ENCODE results near the gene C20orf141. TPM values are rescaled to one million over a fixed set of nuclear protein-coding genes. Genes with fewer than 3 reads are reported as not detected.
A peak's percentile ranks its signal among the peaks of the same experiment; 100 is the strongest.

C20orf141 gene
- total and polyA plus RNA-seq, 3 experiments from 2014 or later, result not detected

GRCh38 chr20:2838847-2839671 lies 24.3 kb downstream of the C20orf141 start:
- H3K4me1 ChIP-seq (ENCODE audit: insufficient read depth, low read length), result peaks cover 23% of the 10 kb centered on the region
- ChIA-PET POLR2A (interaction anchor here (0.7 to 1.7 kb wide), 2 partner anchors 75 to 98 kb away, joined by 3 read pairs; no protein-coding TSS in a partner anchor), CTCF (interaction anchor here (1.1 to 1.7 kb wide), 3 partner anchors 10 to 86 kb away, joined by 3 to 5 read pairs (median 4); no protein-coding TSS in a partner anchor)
- no peaks in the 10 kb centered on the region for H3K9me3 ChIP-seq (ENCODE audit: low read length)
- peak overlapping the region; percentile 87 for H3K4me3 ChIP-seq (ENCODE audit: low read length)
- DNase-seq, result no peak
- Mint-ChIP-seq H3K27me3 (no peaks in the 10 kb centered on the region), H3K4me1 (peaks cover 23 to 46% (median 28%) of the 10 kb centered on the region in 3 donors), H3K27ac (peak overlapping the region; percentile 65 to 95 (median 82)), H3K4me3 (peak overlapping the region; percentile 84 to 92 (median 87)), H3K36me3 (peaks cover 0 to 31% (median 12%) of the 10 kb centered on the region in 3 donors), H3K9me3 (no peaks in the 10 kb centered on the region)
- H3K27me3 ChIP-seq (ENCODE audit: insufficient read depth, low read length, poor library complexity, severe bottlenecking), result no peaks in the 10 kb centered on the region
- H3K36me3 ChIP-seq (ENCODE audit: insufficient read depth, low read length), result no peaks in the 10 kb centered on the region
- no peak overlapping the region for H3K27ac ChIP-seq (ENCODE audit: low read depth, low read length)

GRCh38 chr20:2839732-2840137 lies 24.9 kb downstream of the C20orf141 start:
- H3K27me3 ChIP-seq (ENCODE audit: insufficient read depth, low read length, poor library complexity, severe bottlenecking), result no peaks in the 10 kb centered on the region
- no peaks in the 10 kb centered on the region for H3K9me3 ChIP-seq (ENCODE audit: low read length)
- peaks cover 23% of the 10 kb centered on the region for H3K4me1 ChIP-seq (ENCODE audit: insufficient read depth, low read length)
- ChIA-PET CTCF (interaction anchor here (0.8 to 1.8 kb wide), 5 partner anchors 12 to 187 kb away, joined by 3 to 5 read pairs (median 3); partner anchors contain the start of gene NOP56), POLR2A (interaction anchor here (0.5 to 1.9 kb wide), 5 partner anchors 15 to 175 kb away, joined by 3 to 6 read pairs (median 3); partner anchors contain the start of gene IDH3B)
- Mint-ChIP-seq H3K27ac (peak overlapping the region; percentile 65 to 95 (median 82)), H3K4me3 (peak overlapping the region; percentile 84 to 92 (median 87)), H3K9me3 (no peaks in the 10 kb centered on the region), H3K4me1 (peaks cover 29 to 53% (median 35%) of the 10 kb centered on the region in 3 donors), H3K36me3 (peaks cover 0 to 31% (median 14%) of the 10 kb centered on the region in 3 donors), H3K27me3 (no peaks in the 10 kb centered on the region)
- H3K36me3 ChIP-seq (ENCODE audit: insufficient read depth, low read length), result no peaks in the 10 kb centered on the region
- DNase-seq, result no peak
- no peak overlapping the region for H3K27ac ChIP-seq (ENCODE audit: low read depth, low read length)
- peak overlapping the region; percentile 87 for H3K4me3 ChIP-seq (ENCODE audit: low read length)

- DNase-seq, result peak; percentile 82 to 92 (median 85)
- Mint-ChIP-seq H3K27me3 (no peaks in the 10 kb centered on the region), H3K36me3 (peaks cover 0 to 25% (median 9%) of the 10 kb centered on the region in 3 donors), H3K9me3 (no peaks in the 10 kb centered on the region), H3K4me1 (peaks cover 33 to 59% (median 40%) of the 10 kb centered on the region in 3 donors), H3K27ac (peak within 1 kb of the TSS; percentile 84 to 95 (median 89)), H3K4me3 (peak within 1 kb of the TSS; percentile 86 to 95 (median 89))
- POLR2A ChIA-PET, result interaction anchor here (0.5 to 1.9 kb wide), 9 partner anchors 14 to 256 kb away, joined by 3 to 8 read pairs (median 3); partner anchors contain the start of genes IDH3B and PTPRA
- H3K4me1 ChIP-seq (ENCODE audit: insufficient read depth, low read length), result peaks cover 23% of the 10 kb centered on the region
- peak within 1 kb of the TSS; percentile 85 for H3K27ac ChIP-seq (ENCODE audit: low read depth, low read length)
- H3K27me3 ChIP-seq (ENCODE audit: insufficient read depth, low read length, poor library complexity, severe bottlenecking), result no peaks in the 10 kb centered on the region
- CTCF ChIA-PET, result interaction anchor here (0.8 to 1.8 kb wide), 6 partner anchors 9 to 187 kb away, joined by 3 to 5 read pairs (median 3); partner anchors contain the start of gene NOP56
- H3K4me3 ChIP-seq (ENCODE audit: low read length), result peak within 1 kb of the TSS; percentile 87
- no peaks in the 10 kb centered on the region for H3K36me3 ChIP-seq (ENCODE audit: insufficient read depth, low read length)
- no peaks in the 10 kb centered on the region for H3K9me3 ChIP-seq (ENCODE audit: low read length)
Measured at GRCh38 chr20:2840138-2840966, 25.6 kb downstream of the C20orf141 start, which contains the start of the genes PCED1A and VPS16. Gene PCED1A, minus strand, starts transcription at chr20:2840655. Its CDS starts 743 bp downstream, at chr20:2839912. Gene VPS16, plus strand, starts transcription at chr20:2840745. Its CDS starts 30 bp downstream, at chr20:2840775.

- Histone ChIP-seq H3K36me3 (ENCODE audit: insufficient read depth, low read length) (no peaks in the 10 kb centered on the region), H3K4me1 (ENCODE audit: insufficient read depth, low read length) (peaks cover 23% of the 10 kb centered on the region), H3K4me3 (ENCODE audit: low read length) (peak overlapping the region; percentile 79), H3K27me3 (ENCODE audit: insufficient read depth, low read length, poor library complexity, severe bottlenecking) (no peaks in the 10 kb centered on the region), H3K27ac (ENCODE audit: low read depth, low read length) (peak overlapping the region; percentile 52), H3K9me3 (ENCODE audit: low read length) (no peaks in the 10 kb centered on the region)
- Mint-ChIP-seq H3K4me1 (peaks cover 35 to 62% (median 40%) of the 10 kb centered on the region in 3 donors), H3K9me3 (no peaks in the 10 kb centered on the region), H3K27ac (peak overlapping the region; percentile 64 to 93 (median 82)), H3K27me3 (no peaks in the 10 kb centered on the region), H3K4me3 (peak overlapping the region; percentile 86 to 95 (median 89)), H3K36me3 (peaks cover 0 to 23% (median 9%) of the 10 kb centered on the region in 3 donors)
- CTCF ChIA-PET, result interaction anchor here (1.2 to 1.8 kb wide), 3 partner anchors 8 to 88 kb away, joined by 3 to 5 read pairs (median 4); no protein-coding TSS in a partner anchor
- POLR2A ChIA-PET, result interaction anchor here (0.5 to 1.9 kb wide), 6 partner anchors 30 to 256 kb away, joined by 3 to 8 read pairs (median 5); partner anchors contain the start of gene PTPRA
- peak in 4 of 5 donors; percentile 27 to 61 (median 39) for DNase-seq
Measured at GRCh38 chr20:2840967-2841531, 26.3 kb downstream of the C20orf141 start.

GRCh38 chr20:2845607-2846006 lies 30.8 kb downstream of the C20orf141 start:
- H3K27ac ChIP-seq (ENCODE audit: low read depth, low read length), result no peak overlapping the region
- no peaks in the 10 kb centered on the region for H3K27me3 ChIP-seq (ENCODE audit: insufficient read depth, low read length, poor library complexity, severe bottlenecking)
- H3K4me1 Mint-ChIP-seq, result peaks cover 26 to 53% (median 27%) of the 10 kb centered on the region in 3 donors
- no peaks in the 10 kb centered on the region for H3K36me3 ChIP-seq (ENCODE audit: insufficient read depth, low read length)
- H3K9me3 Mint-ChIP-seq, result no peaks in the 10 kb centered on the region
- peaks cover 0 to 2% of the 10 kb centered on the region in 2 donors for H3K27me3 Mint-ChIP-seq
- DNase-seq, result no peak
- peak overlapping the region in 1 of 8 donors; percentile 24 for H3K27ac Mint-ChIP-seq
- no peaks in the 10 kb centered on the region for H3K9me3 ChIP-seq (ENCODE audit: low read length)
- no peak overlapping the region for H3K4me3 ChIP-seq (ENCODE audit: low read length)
- peak overlapping the region in 1 of 7 donors; percentile 51 for H3K4me3 Mint-ChIP-seq
- H3K4me1 ChIP-seq (ENCODE audit: insufficient read depth, low read length), result peaks cover 11% of the 10 kb centered on the region
- H3K36me3 Mint-ChIP-seq, result peaks cover 0 to 16% (median 1%) of the 10 kb centered on the region in 3 donors
- ChIA-PET CTCF (no interaction called here), POLR2A (no interaction called here)

- POLR2A ChIA-PET, result interaction anchor here (0.6 kb wide), 1 partner anchor 58 kb away, joined by 3 read pairs; no protein-coding TSS in a partner anchor
- peaks cover 23 to 50% (median 24%) of the 10 kb centered on the region in 3 donors for H3K4me1 Mint-ChIP-seq
Measured at GRCh38 chr20:2846698-2847097, 31.9 kb downstream of the C20orf141 start.

GRCh38 chr20:2847802-2848201 lies 33.0 kb downstream of the C20orf141 start:
- no peaks in the 10 kb centered on the region for H3K9me3 ChIP-seq (ENCODE audit: low read length)
- ChIA-PET CTCF (no interaction called here), POLR2A (no interaction called here)
- Mint-ChIP-seq H3K9me3 (no peaks in the 10 kb centered on the region), H3K36me3 (peaks cover 0 to 10% (median 1%) of the 10 kb centered on the region in 3 donors), H3K4me3 (no peak overlapping the region), H3K4me1 (peaks cover 34 to 60% (median 35%) of the 10 kb centered on the region in 3 donors), H3K27ac (peak overlapping the region in 1 of 8 donors; percentile 27), H3K27me3 (peaks cover 0 to 2% of the 10 kb centered on the region in 2 donors)
- no peaks in the 10 kb centered on the region for H3K27me3 ChIP-seq (ENCODE audit: insufficient read depth, low read length, poor library complexity, severe bottlenecking)
- H3K4me1 ChIP-seq (ENCODE audit: insufficient read depth, low read length), result peaks cover 11% of the 10 kb centered on the region
- no peak overlapping the region for H3K27ac ChIP-seq (ENCODE audit: low read depth, low read length)
- DNase-seq, result no peak
- H3K36me3 ChIP-seq (ENCODE audit: insufficient read depth, low read length), result no peaks in the 10 kb centered on the region
- H3K4me3 ChIP-seq (ENCODE audit: low read length), result no peak overlapping the region

More at GRCh38 chr20:2846698-2847097, 31.9 kb downstream of the C20orf141 start:
- H3K9me3 Mint-ChIP-seq, result no peaks in the 10 kb centered on the region
- no peaks in the 10 kb centered on the region for H3K27me3 ChIP-seq (ENCODE audit: insufficient read depth, low read length, poor library complexity, severe bottlenecking)
- peaks cover 4% of the 10 kb centered on the region for H3K4me1 ChIP-seq (ENCODE audit: insufficient read depth, low read length)
- H3K27ac ChIP-seq (ENCODE audit: low read depth, low read length), result no peak overlapping the region
- H3K27me3 Mint-ChIP-seq, result peaks cover 0 to 2% of the 10 kb centered on the region in 2 donors
- H3K4me3 ChIP-seq (ENCODE audit: low read length), result no peak overlapping the region
- H3K9me3 ChIP-seq (ENCODE audit: low read length), result no peaks in the 10 kb centered on the region
- peak overlapping the region in 1 of 7 donors; percentile 39 for H3K4me3 Mint-ChIP-seq
- CTCF ChIA-PET, result no interaction called here
- H3K27ac Mint-ChIP-seq, result peak overlapping the region in 2 of 8 donors; percentile 25 to 91
- DNase-seq, result no peak
- H3K36me3 Mint-ChIP-seq, result peaks cover 0 to 11% (median 1%) of the 10 kb centered on the region in 3 donors
- no peaks in the 10 kb centered on the region for H3K36me3 ChIP-seq (ENCODE audit: insufficient read depth, low read length)
